Neuronal stem cell (in vitro differentiated cells): ENCODE measurements around the gene ROBO2.

Experiments used
- DNase-seq: peaks from one replicate; pipeline ENCODE4 v3.0.0-alpha.2; 2013; ENCODE audit warnings: low spot score
- H2AFZ ChIP-seq: one replicate; pipeline ENCODE4 v1.6.1; 2013; ENCODE audit warnings: mild to moderate bottlenecking, low read length, inconsistent platforms
- H2AK5ac ChIP-seq: 2 replicates; pipeline ENCODE4 v1.6.1; 2013; ENCODE audit warnings: low read depth, mild to moderate bottlenecking, inconsistent platforms, low read length, moderate library complexity, mixed read lengths
- H2BK120ac ChIP-seq: 2 replicates; pipeline ENCODE4 v1.6.1; 2013; ENCODE audit warnings: low read depth, mild to moderate bottlenecking, inconsistent platforms, low read length, moderate library complexity, mixed read lengths
- H2BK12ac ChIP-seq: one replicate; pipeline ENCODE4 v1.6.1; 2013; ENCODE audit warnings: low read length, inconsistent platforms
- H2BK15ac ChIP-seq: 2 replicates; pipeline ENCODE4 v1.6.1; 2013; ENCODE audit warnings: mild to moderate bottlenecking, low read length, inconsistent platforms, mixed read lengths
- H2BK5ac ChIP-seq: one replicate; pipeline ENCODE4 v1.6.1; 2013; ENCODE audit warnings: inconsistent platforms, mild to moderate bottlenecking, low read length, moderate library complexity
- H3K14ac ChIP-seq: one replicate; pipeline ENCODE4 v1.6.1; 2013; ENCODE audit warnings: low read length, inconsistent platforms
- H3K18ac ChIP-seq: 2 replicates; pipeline ENCODE4 v1.6.1; 2013; ENCODE audit warnings: low read length, inconsistent platforms
- H3K23ac ChIP-seq: 2 replicates; pipeline ENCODE4 v1.6.1; 2013; ENCODE audit warnings: low read depth, mild to moderate bottlenecking, mixed read lengths, low read length, inconsistent platforms; ENCODE audit not compliant: poor library complexity
- H3K27ac ChIP-seq: replicated peaks from 3 replicates; pipeline ENCODE4 v1.5.1; 2013; ENCODE audit warnings: low read length, inconsistent platforms
- H3K27me3 ChIP-seq, 3 experiments: 2 replicates each; pipeline ENCODE4 v1.6.1; 2013; ENCODE audit warnings: low read length in 3 of 3, mild to moderate bottlenecking in 2 of 3, inconsistent platforms in 1 of 3, low read depth in 1 of 3, mixed read lengths in 1 of 3, moderate library complexity in 1 of 3; ENCODE audit not compliant: control insufficient read depth in 3 of 3, insufficient read depth in 3 of 3
- H3K36me3 ChIP-seq, 2 donors: replicated peaks in 1 of 2; 2 replicates each; pipeline ENCODE4 v1.6.1; 2013; ENCODE audit warnings: low read length in 2 of 2; ENCODE audit not compliant: control insufficient read depth in 2 of 2, insufficient read depth in 2 of 2
- H3K4ac ChIP-seq: 2 replicates; pipeline ENCODE4 v1.6.1; 2013; ENCODE audit warnings: inconsistent platforms, mild to moderate bottlenecking, low read length, moderate library complexity
- H3K4me1 ChIP-seq, 2 donors: 1 replicate in 1 of 2; 2 replicates in 1 of 2; pipeline ENCODE4 v1.6.1; 2013; ENCODE audit warnings: low read length in 2 of 2, low read depth in 1 of 2; ENCODE audit not compliant: control insufficient read depth in 2 of 2, insufficient read depth in 1 of 2
- H3K4me2 ChIP-seq: one replicate; pipeline ENCODE4 v1.6.1; 2013; ENCODE audit warnings: mild to moderate bottlenecking, low read length, inconsistent platforms; ENCODE audit not compliant: insufficient read depth, poor library complexity, severe bottlenecking
- H3K4me3 ChIP-seq, 2 donors: 2 replicates each; pipeline ENCODE4 v1.5.1; 2013; ENCODE audit warnings: low read length in 2 of 2, mild to moderate bottlenecking in 2 of 2, inconsistent platforms in 1 of 2, moderate library complexity in 1 of 2
- H3K79me1 ChIP-seq: one replicate; pipeline ENCODE4 v1.6.1; 2013; ENCODE audit warnings: low read depth, mild to moderate bottlenecking, inconsistent platforms, low read length, moderate library complexity
- H3K9ac ChIP-seq: one replicate; pipeline ENCODE4 v1.6.1; 2013; ENCODE audit warnings: mild to moderate bottlenecking, low read depth, low read length, inconsistent platforms; ENCODE audit not compliant: poor library complexity
- H3K9me3 ChIP-seq, 2 donors: replicated peaks in 1 of 2; 2 replicates each; pipeline versions ENCODE3 to v1.6.1; 2013; ENCODE audit warnings: low read length in 2 of 2, mild to moderate bottlenecking in 2 of 2, inconsistent platforms in 1 of 2, low read depth in 1 of 2, mixed read lengths in 1 of 2, moderate library complexity in 1 of 2; ENCODE audit not compliant: control insufficient read depth in 2 of 2, insufficient read depth in 1 of 2
- H4K8ac ChIP-seq: one replicate; pipeline ENCODE4 v1.6.1; 2013; ENCODE audit warnings: low read depth, mild to moderate bottlenecking, inconsistent platforms, low read length, moderate library complexity
- H4K91ac ChIP-seq: one replicate; pipeline ENCODE4 v1.6.1; 2013; ENCODE audit warnings: low read length, low read depth, mild to moderate bottlenecking, inconsistent platforms; ENCODE audit not compliant: poor library complexity
- WGBS, 2 donors: extraction: QIAGEN DNeasy Blood & Tissue Kit; methylation state at CpG; one replicate each; pipeline ENCODE4 v1.1.7; 2013; ENCODE audit warnings: missing lambda C conversion rate in 2 of 2, mixed read lengths in 1 of 2; ENCODE audit not compliant: insufficient read length in 2 of 2, insufficient replicate concordance in 1 of 2; ENCODE audit errors: extremely low coverage in 2 of 2; 5-methylcytosine and 5-hydroxymethylcytosine counted together

Gene ROBO2

DNA sequence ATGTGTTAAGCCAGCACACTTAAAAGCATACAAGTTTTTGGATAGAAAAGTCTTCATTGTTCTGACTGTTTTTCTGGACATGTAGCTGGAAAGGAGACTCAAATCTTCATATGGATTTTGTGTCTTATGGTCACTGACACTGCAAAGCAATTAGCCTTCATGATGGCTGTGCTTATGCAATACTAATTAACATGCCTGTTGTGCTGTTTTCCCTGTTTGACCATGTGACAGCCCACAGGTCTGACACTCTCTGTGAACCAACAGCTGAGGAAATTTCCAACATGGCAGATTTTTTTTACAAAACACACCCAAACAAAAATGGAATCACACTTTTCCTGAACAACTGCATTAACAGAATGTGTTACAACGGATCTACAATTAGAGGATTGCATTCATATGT lies 248.4 kb downstream of the ROBO2 start:
- no peak overlapping the region for H2BK15ac ChIP-seq
- no peak overlapping the region for H4K91ac ChIP-seq
- no peak overlapping the region for H2BK5ac ChIP-seq
- H4K8ac ChIP-seq: no peak overlapping the region
- no peaks in the 10 kb centered on the region for H3K36me3 ChIP-seq
- no peak overlapping the region for H2BK12ac ChIP-seq
- H3K79me1 ChIP-seq: no peaks in the 10 kb centered on the region
- no peaks in the 10 kb centered on the region for H3K9me3 ChIP-seq
- H3K18ac ChIP-seq: no peak overlapping the region
- no peak for DNase-seq
- no peak overlapping the region for H3K4ac ChIP-seq
- H3K27ac ChIP-seq: no peak overlapping the region
- no peak overlapping the region for H2AFZ ChIP-seq
- H3K4me2 ChIP-seq: no peak overlapping the region
- no peak overlapping the region for H3K9ac ChIP-seq
- H2BK120ac ChIP-seq: no peak overlapping the region
- H3K27me3 ChIP-seq: no peaks in the 10 kb centered on the region
- H3K23ac ChIP-seq: no peak overlapping the region
- no peak overlapping the region for H3K14ac ChIP-seq
- WGBS, 2 donors: no CpG with 5 or more reads among the region's 1 CpG
- no peak overlapping the region for H3K4me3 ChIP-seq
- H3K4me1 ChIP-seq: peaks cover 0 to 3% of the 10 kb centered on the region in 2 donors
- H2AK5ac ChIP-seq: no peak overlapping the region

- no peaks in the 10 kb centered on the region for H3K27me3 ChIP-seq
- DNase-seq: no peak
- H2BK120ac ChIP-seq: no peak overlapping the region
- H3K4me1 ChIP-seq: peaks cover 0 to 2% of the 10 kb centered on the region in 2 donors
- no peak overlapping the region for H2BK15ac ChIP-seq
- H3K18ac ChIP-seq: no peak overlapping the region
- H2AK5ac ChIP-seq: no peak overlapping the region
- H3K9me3 ChIP-seq: no peaks in the 10 kb centered on the region
- no peak overlapping the region for H3K23ac ChIP-seq
- H2BK5ac ChIP-seq: no peak overlapping the region
- WGBS, 2 donors: no CpG with 5 or more reads among the region's 5 CpGs
- H4K8ac ChIP-seq: no peak overlapping the region
- no peak overlapping the region for H3K27ac ChIP-seq
- H4K91ac ChIP-seq: no peak overlapping the region
- H3K36me3 ChIP-seq: no peaks in the 10 kb centered on the region
- H3K4me3 ChIP-seq: no peak overlapping the region
- no peak overlapping the region for H3K14ac ChIP-seq
- H3K4ac ChIP-seq: no peak overlapping the region
- H3K9ac ChIP-seq: no peak overlapping the region
- no peak overlapping the region for H3K4me2 ChIP-seq
- no peak overlapping the region for H2BK12ac ChIP-seq
- no peaks in the 10 kb centered on the region for H3K79me1 ChIP-seq
- H2AFZ ChIP-seq: no peak overlapping the region
Observed at GRCh38 chr3:77296527-77296926, 256.6 kb downstream of the ROBO2 start.

GRCh38 chr3:77298417-77298816 lies 258.5 kb downstream of the ROBO2 start:
- H2BK120ac ChIP-seq: no peak overlapping the region
- no CpG with 5 or more reads among the region's 1 CpG for WGBS, 2 donors
- no peak overlapping the region for H3K27ac ChIP-seq
- no peak overlapping the region for H3K23ac ChIP-seq
- H2BK5ac ChIP-seq: no peak overlapping the region
- H3K4me1 ChIP-seq: peaks cover 0 to 2% of the 10 kb centered on the region in 2 donors
- no peak overlapping the region for H2AFZ ChIP-seq
- H2BK15ac ChIP-seq: no peak overlapping the region
- no peaks in the 10 kb centered on the region for H3K36me3 ChIP-seq
- no peak overlapping the region for H2AK5ac ChIP-seq
- no peaks in the 10 kb centered on the region for H3K27me3 ChIP-seq
- no peak overlapping the region for H3K14ac ChIP-seq
- H3K9me3 ChIP-seq: no peaks in the 10 kb centered on the region
- no peak overlapping the region for H3K4ac ChIP-seq
- no peak overlapping the region for H3K18ac ChIP-seq
- no peak for DNase-seq
- H3K4me3 ChIP-seq: no peak overlapping the region
- no peak overlapping the region for H4K8ac ChIP-seq
- H4K91ac ChIP-seq: no peak overlapping the region
- no peak overlapping the region for H3K4me2 ChIP-seq
- no peaks in the 10 kb centered on the region for H3K79me1 ChIP-seq
- no peak overlapping the region for H3K9ac ChIP-seq
- H2BK12ac ChIP-seq: no peak overlapping the region

DNA sequence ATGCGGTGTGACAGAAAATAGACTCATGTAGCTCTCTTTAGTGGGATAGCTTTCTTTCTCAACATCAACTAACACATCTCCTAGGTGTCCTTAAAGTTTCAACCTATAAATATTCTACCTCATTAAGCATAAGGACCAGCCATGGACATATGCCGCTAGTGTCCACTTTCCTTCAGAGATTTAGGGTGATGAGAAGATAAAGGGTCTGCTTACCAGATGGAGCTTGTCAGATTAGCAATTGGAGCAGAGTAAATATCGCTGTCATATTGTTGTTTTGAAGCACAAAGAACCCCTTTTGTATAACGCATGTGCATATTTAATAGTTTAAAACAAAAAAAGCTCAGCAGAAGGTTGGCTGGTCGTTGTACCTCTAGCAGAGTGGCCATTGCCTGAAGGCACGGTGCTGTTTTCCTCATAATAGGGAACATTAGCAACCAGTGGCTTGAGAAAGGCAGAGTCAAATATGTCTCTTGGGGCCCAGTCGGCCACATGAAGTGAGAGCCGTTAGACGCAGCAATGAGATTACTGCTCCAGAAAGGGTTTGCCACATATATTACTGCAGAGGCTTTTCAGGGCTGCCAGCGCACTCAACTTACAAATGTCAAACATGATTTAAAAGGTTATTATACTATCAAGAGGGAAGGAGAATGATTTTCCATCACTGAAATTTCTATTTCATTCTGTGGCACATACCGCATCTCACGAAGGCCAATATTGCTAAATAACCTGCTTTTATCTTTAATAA lies 264.2 kb downstream of the ROBO2 start:
- Histone ChIP-seq H3K79me1 (no peaks in the 10 kb centered on the region), H2BK15ac (no peak overlapping the region), H3K27ac (no peak overlapping the region), H3K4me1 (no peaks in the 10 kb centered on the region), H3K4me2 (no peak overlapping the region), H2BK12ac (no peak overlapping the region), H3K23ac (no peak overlapping the region), H3K9ac (no peak overlapping the region), H3K4ac (no peak overlapping the region), H3K4me3 (no peak overlapping the region), H2BK120ac (no peak overlapping the region), H2AK5ac (no peak overlapping the region), H3K18ac (no peak overlapping the region), H3K9me3 (no peaks in the 10 kb centered on the region), H4K91ac (no peak overlapping the region), H2BK5ac (no peak overlapping the region), H3K14ac (no peak overlapping the region), H4K8ac (no peak overlapping the region), H2AFZ (peak overlapping the region; percentile 6), H3K36me3 (no peaks in the 10 kb centered on the region), H3K27me3 (no peaks in the 10 kb centered on the region)
- no CpG with 5 or more reads among the region's 12 CpGs for WGBS, 2 donors
- DNase-seq: no peak
